ENCODE measurements around the gene SLITRK1. TPM values are rescaled to one million over a fixed set of nuclear protein-coding genes. Genes with fewer than 3 reads are reported as not detected.

The SLITRK1 gene
- total RNA-seq = not detected

GRCh38 chr13:83881917-83882605 lies at the start of gene SLITRK1:
SLITRK1 (minus strand) TSS chr13:83882474; CDS start chr13:83881507, 967 bp downstream.
- Mint-ChIP-seq H3K27ac (no peak within 1 kb of the TSS), H3K4me1 (peaks cover 11% of the 10 kb centered on the region), H3K36me3 (ENCODE audit: low read depth) (peaks cover 5% of the 10 kb centered on the region), H3K9me3 (no peaks in the 10 kb centered on the region), H3K27me3 (peaks cover 58% of the 10 kb centered on the region), H3K4me3 (peak within 1 kb of the TSS; percentile 28)
- peak; percentile 21 for ATAC-seq (replicated peaks)

- H3K36me3 Mint-ChIP-seq (ENCODE audit: low read depth) = no peaks in the 10 kb centered on the region
- H3K27ac Mint-ChIP-seq = no peak overlapping the region
- no peaks in the 10 kb centered on the region for H3K27me3 Mint-ChIP-seq
- H3K4me3 Mint-ChIP-seq = no peak overlapping the region
- H3K4me1 Mint-ChIP-seq = no peaks in the 10 kb centered on the region
- no peak for ATAC-seq (replicated peaks)
- H3K9me3 Mint-ChIP-seq = no peaks in the 10 kb centered on the region
Observed at GRCh38 chr13:83929157-83929556, 46.9 kb upstream of the SLITRK1 start.

GRCh38 chr13:83919775-83920174 lies 37.5 kb upstream of the SLITRK1 start:
- no peaks in the 10 kb centered on the region for H3K36me3 Mint-ChIP-seq (ENCODE audit: low read depth)
- no peak overlapping the region for H3K4me3 Mint-ChIP-seq
- ATAC-seq (replicated peaks) = no peak
- H3K4me1 Mint-ChIP-seq = no peaks in the 10 kb centered on the region
- H3K27ac Mint-ChIP-seq = no peak overlapping the region
- H3K27me3 Mint-ChIP-seq = peaks cover 5% of the 10 kb centered on the region
- H3K9me3 Mint-ChIP-seq = peaks cover 4% of the 10 kb centered on the region

GRCh38 chr13:83914368-83914767 lies 32.1 kb upstream of the SLITRK1 start:
- Mint-ChIP-seq H3K36me3 (ENCODE audit: low read depth) (no peaks in the 10 kb centered on the region), H3K27me3 (no peaks in the 10 kb centered on the region), H3K4me1 (no peaks in the 10 kb centered on the region), H3K27ac (no peak overlapping the region), H3K4me3 (no peak overlapping the region), H3K9me3 (no peaks in the 10 kb centered on the region)
- ATAC-seq (replicated peaks) = no peak

- Mint-ChIP-seq H3K36me3 (ENCODE audit: low read depth) (no peaks in the 10 kb centered on the region), H3K4me3 (no peak overlapping the region), H3K9me3 (no peaks in the 10 kb centered on the region), H3K27me3 (no peaks in the 10 kb centered on the region), H3K4me1 (no peaks in the 10 kb centered on the region), H3K27ac (no peak overlapping the region)
- ATAC-seq (replicated peaks) = no peak
Observed at GRCh38 chr13:83907196-83907989, 25.1 kb upstream of the SLITRK1 start.

GRCh38 chr13:83906240-83906820 lies 24.1 kb upstream of the SLITRK1 start:
- no peak overlapping the region for H3K4me3 Mint-ChIP-seq
- ATAC-seq (replicated peaks) = no peak
- no peak overlapping the region for H3K27ac Mint-ChIP-seq
- H3K36me3 Mint-ChIP-seq (ENCODE audit: low read depth) = no peaks in the 10 kb centered on the region
- H3K27me3 Mint-ChIP-seq = no peaks in the 10 kb centered on the region
- H3K9me3 Mint-ChIP-seq = no peaks in the 10 kb centered on the region
- H3K4me1 Mint-ChIP-seq = no peaks in the 10 kb centered on the region

GRCh38 chr13:83905641-83906040 lies 23.4 kb upstream of the SLITRK1 start:
- no peaks in the 10 kb centered on the region for H3K27me3 Mint-ChIP-seq
- no peaks in the 10 kb centered on the region for H3K4me1 Mint-ChIP-seq
- no peaks in the 10 kb centered on the region for H3K36me3 Mint-ChIP-seq (ENCODE audit: low read depth)

GRCh38 chr13:83895994-83896580 lies 13.8 kb upstream of the SLITRK1 start:
- no peak overlapping the region for H3K4me3 Mint-ChIP-seq
- no peaks in the 10 kb centered on the region for H3K27me3 Mint-ChIP-seq
- H3K36me3 Mint-ChIP-seq (ENCODE audit: low read depth) = no peaks in the 10 kb centered on the region
- H3K9me3 Mint-ChIP-seq = no peaks in the 10 kb centered on the region
- H3K4me1 Mint-ChIP-seq = no peaks in the 10 kb centered on the region
- no peak for ATAC-seq (replicated peaks)
- no peak overlapping the region for H3K27ac Mint-ChIP-seq

More at GRCh38 chr13:83905641-83906040, 23.4 kb upstream of the SLITRK1 start:
- no peak overlapping the region for H3K27ac Mint-ChIP-seq
- ATAC-seq (replicated peaks) = peak; percentile 99
- H3K4me3 Mint-ChIP-seq = no peak overlapping the region
- no peaks in the 10 kb centered on the region for H3K9me3 Mint-ChIP-seq

- H3K4me3 Mint-ChIP-seq = no peak overlapping the region
- no peak for ATAC-seq (replicated peaks)
- no peaks in the 10 kb centered on the region for H3K36me3 Mint-ChIP-seq (ENCODE audit: low read depth)
- H3K27ac Mint-ChIP-seq = no peak overlapping the region
- H3K27me3 Mint-ChIP-seq = no peaks in the 10 kb centered on the region
- no peaks in the 10 kb centered on the region for H3K4me1 Mint-ChIP-seq
- no peaks in the 10 kb centered on the region for H3K9me3 Mint-ChIP-seq
Observed at GRCh38 chr13:83890358-83890757, 8.1 kb upstream of the SLITRK1 start.

- H3K27ac Mint-ChIP-seq = no peak overlapping the region
- H3K27me3 Mint-ChIP-seq = peaks cover 47% of the 10 kb centered on the region
- peaks cover 9% of the 10 kb centered on the region for H3K4me1 Mint-ChIP-seq
- peaks cover 5% of the 10 kb centered on the region for H3K36me3 Mint-ChIP-seq (ENCODE audit: low read depth)
- H3K4me3 Mint-ChIP-seq = no peak overlapping the region
- ATAC-seq (replicated peaks) = no peak
- no peaks in the 10 kb centered on the region for H3K9me3 Mint-ChIP-seq
Observed at GRCh38 chr13:83884141-83884540, 1.9 kb upstream of the SLITRK1 start.

- Mint-ChIP-seq H3K36me3 (ENCODE audit: low read depth) (peaks cover 5% of the 10 kb centered on the region), H3K27me3 (peaks cover 56% of the 10 kb centered on the region), H3K4me3 (peak overlapping the region; percentile 28), H3K9me3 (no peaks in the 10 kb centered on the region), H3K27ac (no peak overlapping the region), H3K4me1 (peaks cover 11% of the 10 kb centered on the region)
- no peak for ATAC-seq (replicated peaks)
Observed at GRCh38 chr13:83883061-83883523, 818 bp upstream of the SLITRK1 start.

GRCh38 chr13:83882606-83882959 lies 309 bp upstream of the SLITRK1 start:
- H3K4me3 Mint-ChIP-seq = peak overlapping the region; percentile 28
- H3K9me3 Mint-ChIP-seq = no peaks in the 10 kb centered on the region
- H3K27ac Mint-ChIP-seq = no peak overlapping the region
- H3K4me1 Mint-ChIP-seq = peaks cover 11% of the 10 kb centered on the region
- peaks cover 5% of the 10 kb centered on the region for H3K36me3 Mint-ChIP-seq (ENCODE audit: low read depth)
- ATAC-seq (replicated peaks) = no peak
- peaks cover 58% of the 10 kb centered on the region for H3K27me3 Mint-ChIP-seq

GRCh38 chr13:83881140-83881684 lies 1.1 kb downstream of the SLITRK1 start:
- Mint-ChIP-seq H3K4me1 (peaks cover 16% of the 10 kb centered on the region), H3K9me3 (no peaks in the 10 kb centered on the region), H3K4me3 (no peak overlapping the region), H3K27me3 (peaks cover 58% of the 10 kb centered on the region), H3K27ac (no peak overlapping the region), H3K36me3 (ENCODE audit: low read depth) (peaks cover 5% of the 10 kb centered on the region)
- no peak for ATAC-seq (replicated peaks)

All from activated T-helper 17 cell treated with anti-CD3 and anti-CD28 coated beads, Interleukin-2, amount 50 U/mL, for 72 hours (primary cell).